Stimulated activated CD4-positive, alpha-beta T cell treated with anti-CD3 and anti-CD28 coated beads, Interleukin-12 subunit alpha, Interleukin-12 subunit beta, amount 100 ng/mL, for 48 hours (primary cell): Measurements from ENCODE around the gene PDRG1.

ENCODE experiments used
- DNase-seq, 3 donors: peaks; one replicate each; pipeline ENCODE4 v3.0.0-alpha.2; 2020; ENCODE audit warnings: low read depth in 2 of 3, low spot score in 1 of 3

The PDRG1 gene

DNA sequence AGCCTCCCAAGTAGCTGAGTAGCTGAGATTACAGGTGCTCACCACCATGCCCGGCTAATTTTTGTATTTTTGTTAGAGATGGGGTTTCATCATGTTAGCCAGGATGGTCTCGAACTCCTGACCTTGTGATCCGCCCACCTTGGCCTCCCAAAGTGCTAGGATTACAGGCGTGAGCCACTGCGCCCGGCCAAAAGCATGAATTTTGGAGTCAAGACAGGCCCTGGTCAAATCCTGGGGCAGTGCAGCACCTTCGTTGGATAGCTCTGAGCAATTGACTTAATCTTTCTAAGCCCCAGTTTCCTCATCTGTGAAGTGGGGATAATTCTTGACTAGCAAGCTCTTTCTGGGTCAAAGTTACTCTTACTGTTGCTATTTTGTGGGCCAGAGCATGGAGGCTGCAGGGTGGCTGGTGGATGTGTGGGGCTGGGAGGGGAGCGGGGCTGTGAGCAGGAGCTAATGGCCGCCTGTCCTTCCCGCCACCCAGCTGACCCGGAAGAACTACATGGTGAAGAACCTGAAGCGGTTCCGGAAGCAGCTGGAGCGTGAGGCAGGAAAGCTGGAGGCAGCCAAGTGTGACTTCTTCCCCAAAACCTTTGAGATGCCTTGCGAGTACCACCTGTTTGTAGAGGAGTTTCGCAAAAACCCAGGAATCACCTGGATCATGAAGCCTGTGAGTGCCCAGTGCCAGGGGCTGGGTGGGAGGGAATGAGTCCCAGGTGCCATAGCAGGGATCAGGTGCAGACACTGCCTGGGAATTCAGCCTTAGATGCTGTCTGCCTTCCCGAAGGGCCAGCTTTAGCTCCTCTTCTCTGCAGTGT, 42.4 kb downstream of the PDRG1 start:
- no peak for DNase-seq

DNA sequence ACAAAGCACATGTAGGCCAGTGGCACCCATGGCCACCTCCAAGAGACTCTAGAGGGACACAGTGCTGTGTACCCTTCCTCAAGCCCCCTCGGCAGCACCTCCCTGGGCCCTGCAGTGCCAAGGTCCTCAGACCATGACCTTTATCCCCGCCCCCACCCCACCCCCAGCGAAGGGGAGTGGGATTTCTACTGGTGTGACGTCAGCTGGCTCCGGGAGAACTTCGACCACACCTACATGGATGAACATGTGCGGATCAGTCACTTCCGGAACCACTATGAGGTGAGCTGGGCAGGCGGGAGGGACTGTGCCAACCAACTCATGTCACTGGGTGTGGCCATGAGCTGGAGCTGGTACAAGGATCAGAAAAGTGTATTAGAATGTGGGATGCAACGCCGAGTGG, 43.4 kb downstream of the PDRG1 start:
- DNase-seq, result no peak

GRCh38 chr20:31908016-31908415, 43.8 kb downstream of the PDRG1 start:
- no peak for DNase-seq

- DNase-seq, result no peak
These were observed 44.8 kb downstream of the PDRG1 start for GRCh38 chr20:31907046-31907445.

DNA sequence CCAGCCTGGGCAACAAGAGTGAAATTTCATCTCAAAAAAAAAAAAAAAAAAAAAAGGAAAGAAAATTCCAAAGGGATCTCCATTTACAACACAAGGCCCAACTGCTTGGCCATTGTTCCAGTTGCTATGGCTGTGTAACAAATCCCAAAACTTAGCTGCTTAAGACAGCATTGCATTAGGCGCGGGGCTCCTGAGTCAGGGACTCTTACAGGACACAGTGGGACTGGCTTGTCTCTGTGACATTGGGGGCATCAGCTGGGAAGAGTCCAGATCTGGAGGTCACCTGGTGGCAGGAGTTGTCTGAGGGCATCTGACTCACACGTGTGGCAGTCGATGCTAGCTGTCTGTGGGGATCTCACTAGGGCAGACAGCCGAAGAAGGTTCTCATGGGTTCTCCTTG, 45.8 kb downstream of the PDRG1 start:
- no peak for DNase-seq

DNA sequence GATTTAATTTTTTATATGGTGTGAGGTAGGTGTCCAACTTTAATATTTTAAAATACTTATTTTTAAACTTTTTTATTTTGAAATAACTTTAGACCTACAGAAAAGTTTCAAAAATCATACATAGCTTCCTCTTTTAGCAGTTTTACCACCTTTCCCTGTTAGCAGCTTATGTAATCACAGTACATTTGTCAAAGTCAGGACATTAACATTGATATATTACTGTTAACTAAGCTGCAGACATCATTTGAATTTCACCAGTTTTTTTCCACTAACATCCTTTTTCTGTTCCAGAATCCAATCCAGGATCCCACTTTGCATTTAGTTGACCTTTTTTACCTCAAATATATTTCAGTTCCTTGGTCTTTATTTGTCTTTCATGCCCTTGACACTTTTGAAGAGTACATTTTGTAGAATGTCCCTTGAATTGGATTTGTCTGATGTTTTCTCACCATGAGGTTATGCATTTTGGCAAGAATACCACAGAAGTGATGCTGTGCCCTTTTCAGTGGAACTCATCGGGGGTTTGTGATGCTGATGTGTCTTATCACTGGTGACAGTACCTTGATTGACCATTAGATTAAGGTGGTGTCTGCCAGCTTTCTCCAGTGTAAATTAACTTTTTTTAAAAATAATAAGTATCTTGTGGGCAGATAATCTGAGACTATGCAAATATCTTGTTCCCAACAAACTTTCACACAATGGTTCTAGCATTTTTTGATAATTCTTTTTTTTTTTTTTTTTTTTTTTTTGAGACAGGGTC, 48.0 kb downstream of the PDRG1 start:
- no peak for DNase-seq

DNA sequence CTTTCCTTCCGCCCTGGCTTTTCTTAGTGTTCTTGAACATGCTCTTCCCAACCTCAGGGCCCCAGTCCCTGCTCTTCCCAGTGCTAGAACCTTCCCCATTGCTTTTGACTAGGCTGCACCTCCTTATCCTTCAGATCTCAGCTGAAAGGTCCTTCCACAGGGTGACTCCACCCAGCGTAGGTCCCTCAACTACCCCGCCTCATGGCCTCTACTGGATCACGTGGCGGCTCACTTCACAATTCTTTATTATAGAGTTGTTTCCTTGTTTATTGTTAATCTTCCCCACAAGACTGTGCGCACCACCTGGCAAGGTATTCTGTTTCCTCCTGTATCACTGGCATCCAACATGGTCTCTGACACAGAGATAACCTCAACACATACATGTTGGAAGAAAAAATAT, 50.2 kb downstream of the PDRG1 start:
- DNase-seq, result no peak

DNA sequence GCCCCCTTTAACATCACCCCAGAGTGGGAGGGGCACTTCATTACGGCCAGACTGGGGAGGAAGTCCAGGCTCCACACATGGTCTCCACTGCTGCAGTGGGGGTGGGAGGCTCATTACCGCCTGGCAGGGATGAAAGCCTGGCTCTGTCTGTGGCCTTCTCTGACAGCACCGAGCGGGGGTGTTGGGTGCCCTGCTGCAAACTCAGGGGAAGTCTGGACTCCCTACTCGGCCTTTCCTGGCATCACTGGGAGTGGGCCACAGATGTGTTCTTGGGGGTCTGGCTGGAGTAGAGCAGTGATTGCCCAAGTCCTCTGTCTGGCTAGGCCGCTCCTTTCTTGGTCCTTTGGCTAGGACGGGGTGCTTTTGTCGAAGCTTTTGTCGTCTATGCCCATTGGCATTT, 54.3 kb downstream of the PDRG1 start:
- DNase-seq, result no peak

DNA sequence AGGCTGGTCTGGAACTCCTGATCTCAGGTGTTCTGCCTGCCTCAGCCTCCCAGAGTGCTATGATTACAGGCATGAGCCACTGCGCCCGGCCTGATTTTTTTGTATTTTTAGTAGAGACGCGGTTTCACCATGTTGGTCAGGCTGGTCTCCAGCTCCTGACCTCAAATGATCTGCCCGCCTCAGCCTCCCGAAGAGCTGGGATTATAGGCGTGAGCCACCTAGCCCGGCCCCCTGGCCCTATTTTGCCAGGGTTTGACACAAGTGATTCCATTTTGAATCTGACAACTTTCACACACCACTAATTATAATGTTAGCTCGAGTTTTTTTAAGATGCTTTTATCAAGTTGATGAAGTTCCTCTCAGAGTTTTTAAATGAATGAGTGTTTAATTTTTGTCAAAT, 55.8 kb downstream of the PDRG1 start:
- DNase-seq, result no peak

DNA sequence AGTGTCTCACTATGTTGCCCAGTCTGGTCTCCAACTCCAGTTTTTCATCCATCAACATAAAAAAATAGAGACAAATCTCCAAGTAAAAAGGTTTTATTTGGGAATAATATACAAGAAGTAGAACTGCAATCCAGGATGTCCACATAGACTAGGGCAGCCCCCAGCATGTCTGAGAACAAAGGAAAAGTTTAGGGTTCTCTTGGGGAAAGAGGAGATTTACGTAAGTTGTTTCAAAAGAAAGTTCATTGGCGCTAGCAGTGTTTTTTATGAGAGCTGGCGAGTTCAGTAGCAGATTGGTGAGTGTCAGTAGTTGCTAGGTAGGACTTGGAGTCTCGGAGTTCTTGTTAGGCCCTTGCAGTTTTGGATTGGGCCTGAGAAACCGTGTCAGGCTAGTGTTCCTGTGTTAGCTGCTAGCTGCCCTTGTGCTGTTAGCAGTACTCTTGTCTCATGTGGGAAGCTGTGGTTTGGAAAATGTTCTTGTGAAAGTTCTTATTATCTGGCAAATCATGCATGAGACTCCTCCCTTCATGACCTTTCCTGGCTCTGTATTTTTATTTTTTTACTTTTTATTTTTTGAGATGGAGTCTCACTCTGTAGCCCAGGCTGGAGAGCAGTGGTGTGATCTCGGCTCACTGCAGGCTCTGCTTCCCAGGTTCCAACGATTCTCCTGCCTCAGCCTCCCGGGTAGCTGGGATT, 56.7 kb downstream of the PDRG1 start:
- DNase-seq, result no peak
